Hepatocyte (in vitro differentiated cells): ENCODE measurements around the gene OAS3. TPM values are rescaled to one million over a fixed set of nuclear protein-coding genes. Genes with fewer than 3 reads are reported as not detected.

Source experiments
- DNase-seq: peaks from one replicate; pipeline ENCODE4 v3.0.0-alpha.2; 2016; ENCODE audit warnings: low spot score
- H2AFZ ChIP-seq: fragments of 200-600 bp; sonication (generic); 2 replicates; pipeline ENCODE4 v1.6.0; 2016; ENCODE audit warnings: antibody characterized with exemption, mild to moderate bottlenecking
- H3K27ac ChIP-seq: fragments of 200-600 bp; sonication (generic); 2 replicates; pipeline ENCODE4 v1.5.1; 2016; ENCODE audit warnings: mild to moderate bottlenecking
- H3K27me3 ChIP-seq: fragments of 200-600 bp; sonication (generic); 2 replicates; pipeline ENCODE4 v1.6.1; 2016
- H3K36me3 ChIP-seq: fragments of 200-600 bp; sonication (generic); replicated peaks from 2 replicates; pipeline ENCODE4 v1.5.1; 2016; ENCODE audit warnings: low read depth; ENCODE audit not compliant: insufficient read depth
- H3K4me1 ChIP-seq: fragments of 200-600 bp; sonication (generic); 2 replicates; pipeline ENCODE4 v1.5.1; 2016; ENCODE audit warnings: mild to moderate bottlenecking, moderate library complexity; ENCODE audit not compliant: insufficient read depth
- H3K4me2 ChIP-seq: fragments of 200-600 bp; sonication (generic); 2 replicates; pipeline ENCODE4 v1.6.0; 2016
- H3K4me3 ChIP-seq: fragments of 200-600 bp; sonication (generic); 2 replicates; pipeline ENCODE4 v1.5.1; 2016; ENCODE audit warnings: mild to moderate bottlenecking
- H3K79me2 ChIP-seq: fragments of 200-600 bp; sonication (generic); 2 replicates; pipeline ENCODE4 v1.6.0; 2017; ENCODE audit warnings: mild to moderate bottlenecking
- H3K9me2 ChIP-seq: fragments of 200-600 bp; sonication (generic); replicated peaks from 2 replicates; pipeline ENCODE4 v1.6.0; 2017; ENCODE audit warnings: mild to moderate bottlenecking; ENCODE audit not compliant: insufficient read depth
- H3K9me3 ChIP-seq: fragments of 200-600 bp; sonication (generic); 2 replicates; pipeline ENCODE4 v1.5.1; 2016; ENCODE audit warnings: low read depth, mild to moderate bottlenecking
- H4K20me1 ChIP-seq: fragments of 200-600 bp; sonication (generic); 2 replicates; pipeline ENCODE4 v1.6.0; 2016; ENCODE audit warnings: mild to moderate bottlenecking; ENCODE audit not compliant: insufficient read depth, poor library complexity, severe bottlenecking
- EZH2 ChIP-seq: fragments of 200-600 bp; sonication (generic); IDR thresholded peaks from 2 replicates; pipeline ENCODE4 v1.6.1; 2016; ENCODE audit warnings: antibody characterized with exemption, mild to moderate bottlenecking, borderline replicate concordance
- EZH2phosphoT487 ChIP-seq: fragments of 200-600 bp; sonication (generic); IDR thresholded peaks from one replicate; pipeline ENCODE4 v1.6.1; 2018; ENCODE audit warnings: antibody characterized with exemption, mild to moderate bottlenecking, low read depth, moderate library complexity; ENCODE audit not compliant: unreplicated experiment, severe bottlenecking
- WGBS: methylation state at CpG from one replicate; pipeline ENCODE4 v1.1.6; 2016; ENCODE audit warnings: low lambda C conversion rate; ENCODE audit errors: missing lambda C conversion rate; 5-methylcytosine and 5-hydroxymethylcytosine counted together
- polyA plus RNA-seq: library from polyadenylated mRNA; unstranded; fragments of >200 nt; fragmentation: Nextera tagmentation; extraction: Ambion mirVana; gene quantifications from 2 replicates; pipeline ENCODE4 v1.2.1, GENCODE V29; 2016
- total RNA-seq: library from RNA; depleted of rRNA; stranded (reverse); fragments of >200 nt; gene quantifications from 2 replicates; pipeline ENCODE4 v1.2.3, GENCODE V29; 2014
- TF ChIP-seq, protein P1 (sequence below): fragments of 200-600 bp; sonication (generic); IDR thresholded peaks from 2 replicates; pipeline ENCODE4 v1.5.1; 2016; ENCODE audit warnings: antibody characterized with exemption, mild to moderate bottlenecking; ENCODE audit not compliant: poor library complexity

Gene OAS3
- total and polyA plus RNA-seq, 2 experiments from 2014 or later, result 6.6 to 15.0 TPM

DNA sequence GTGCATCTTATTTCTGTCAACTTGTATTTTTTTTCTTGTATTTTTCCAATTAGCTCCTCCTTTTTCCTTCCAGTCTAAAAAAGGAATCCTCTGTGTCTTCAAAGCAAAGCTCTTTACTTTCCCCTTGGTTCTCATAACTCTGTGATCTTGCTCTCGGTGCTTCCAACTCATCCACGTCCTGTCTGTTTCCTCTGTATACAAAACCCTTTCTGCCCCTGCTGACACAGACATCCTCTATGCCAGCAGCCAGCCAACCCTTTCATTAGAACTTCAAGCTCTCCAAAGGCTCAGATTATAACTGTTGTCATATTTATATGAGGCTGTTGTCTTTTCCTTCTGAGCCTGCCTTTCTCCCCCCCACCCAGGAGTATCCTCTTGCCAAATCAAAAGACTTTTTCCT is 72.4 kb downstream of the OAS3 start:
- DNase-seq, result no peak
- no peak overlapping the region for H3K4me3 ChIP-seq
- TF ChIP-seq, protein P1, sequence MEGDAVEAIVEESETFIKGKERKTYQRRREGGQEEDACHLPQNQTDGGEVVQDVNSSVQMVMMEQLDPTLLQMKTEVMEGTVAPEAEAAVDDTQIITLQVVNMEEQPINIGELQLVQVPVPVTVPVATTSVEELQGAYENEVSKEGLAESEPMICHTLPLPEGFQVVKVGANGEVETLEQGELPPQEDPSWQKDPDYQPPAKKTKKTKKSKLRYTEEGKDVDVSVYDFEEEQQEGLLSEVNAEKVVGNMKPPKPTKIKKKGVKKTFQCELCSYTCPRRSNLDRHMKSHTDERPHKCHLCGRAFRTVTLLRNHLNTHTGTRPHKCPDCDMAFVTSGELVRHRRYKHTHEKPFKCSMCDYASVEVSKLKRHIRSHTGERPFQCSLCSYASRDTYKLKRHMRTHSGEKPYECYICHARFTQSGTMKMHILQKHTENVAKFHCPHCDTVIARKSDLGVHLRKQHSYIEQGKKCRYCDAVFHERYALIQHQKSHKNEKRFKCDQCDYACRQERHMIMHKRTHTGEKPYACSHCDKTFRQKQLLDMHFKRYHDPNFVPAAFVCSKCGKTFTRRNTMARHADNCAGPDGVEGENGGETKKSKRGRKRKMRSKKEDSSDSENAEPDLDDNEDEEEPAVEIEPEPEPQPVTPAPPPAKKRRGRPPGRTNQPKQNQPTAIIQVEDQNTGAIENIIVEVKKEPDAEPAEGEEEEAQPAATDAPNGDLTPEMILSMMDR, result no peak
- TF ChIP-seq EZH2, result no peak
- no peak for TF ChIP-seq EZH2phosphoT487
- no peaks in the 10 kb centered on the region for H4K20me1 ChIP-seq
- no peaks in the 10 kb centered on the region for H3K9me3 ChIP-seq
- peaks cover 8% of the 10 kb centered on the region for H3K27me3 ChIP-seq
- no peak overlapping the region for H3K27ac ChIP-seq
- H3K4me1 ChIP-seq, result no peaks in the 10 kb centered on the region
- no peak overlapping the region for H2AFZ ChIP-seq
- H3K9me2 ChIP-seq, result no peaks in the 10 kb centered on the region
- no peak overlapping the region for H3K4me2 ChIP-seq
- no peaks in the 10 kb centered on the region for H3K79me2 ChIP-seq
- no peaks in the 10 kb centered on the region for H3K36me3 ChIP-seq
- WGBS, result 70% methylated on average over 2 of the region's 2 CpGs

DNA sequence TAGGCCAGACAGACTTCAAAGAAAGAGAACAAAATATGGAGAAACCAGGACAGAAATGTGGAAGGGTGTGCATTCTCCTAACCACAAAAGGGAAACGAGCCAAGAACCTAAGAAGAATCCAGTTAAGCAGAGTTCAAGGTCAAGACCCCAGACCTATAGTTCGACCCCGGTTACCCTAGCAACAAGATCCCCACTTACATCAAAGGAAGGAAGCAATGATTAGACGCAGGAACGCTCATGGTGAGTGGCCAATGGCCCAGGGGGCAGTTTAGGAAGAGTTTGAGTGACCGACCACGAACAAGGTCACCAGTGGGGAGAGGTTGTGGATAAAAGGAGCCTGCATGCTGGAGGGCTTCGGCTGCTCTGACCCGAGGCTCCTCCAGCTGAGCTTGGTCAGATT is 76.3 kb downstream of the OAS3 start:
- no peaks in the 10 kb centered on the region for H4K20me1 ChIP-seq
- no peak overlapping the region for H3K4me3 ChIP-seq
- H3K4me1 ChIP-seq, result no peaks in the 10 kb centered on the region
- no peak overlapping the region for H3K27ac ChIP-seq
- 83% methylated on average over 9 of the region's 9 CpGs for WGBS
- H3K4me2 ChIP-seq, result no peak overlapping the region
- no peaks in the 10 kb centered on the region for H3K79me2 ChIP-seq
- H3K9me2 ChIP-seq, result no peaks in the 10 kb centered on the region
- TF ChIP-seq EZH2phosphoT487, result no peak
- TF ChIP-seq, protein P1, result no peak
- no peak for TF ChIP-seq EZH2
- no peaks in the 10 kb centered on the region for H3K9me3 ChIP-seq
- H2AFZ ChIP-seq, result no peak overlapping the region
- no peak for DNase-seq
- H3K27me3 ChIP-seq, result no peaks in the 10 kb centered on the region
- no peaks in the 10 kb centered on the region for H3K36me3 ChIP-seq

DNA sequence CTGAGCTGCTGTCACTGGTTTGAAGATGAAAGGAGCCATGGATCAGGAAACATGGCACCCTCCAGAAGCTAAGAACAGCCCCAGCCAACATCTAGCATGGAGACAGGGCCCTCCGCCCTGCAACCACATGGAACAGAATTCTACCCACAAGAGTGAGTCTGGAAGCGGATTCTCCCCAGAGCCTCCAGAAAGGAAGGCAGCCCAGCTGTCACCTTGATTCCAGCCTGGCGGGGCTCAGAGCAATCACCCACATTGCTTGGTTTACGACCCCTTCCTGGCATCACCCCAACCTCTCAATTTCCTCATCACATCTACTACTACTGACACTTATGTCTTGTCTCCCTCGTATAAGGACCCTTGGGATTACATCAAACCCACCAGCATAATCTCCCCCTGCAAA is 78.5 kb downstream of the OAS3 start:
- WGBS, result 87% methylated on average over 5 of the region's 5 CpGs

More for the DNA sequence above, 78.5 kb downstream of the OAS3 start:
- no peak overlapping the region for H2AFZ ChIP-seq
- H4K20me1 ChIP-seq, result no peaks in the 10 kb centered on the region
- no peak for DNase-seq
- no peaks in the 10 kb centered on the region for H3K4me1 ChIP-seq
- H3K9me3 ChIP-seq, result no peaks in the 10 kb centered on the region
- H3K9me2 ChIP-seq, result no peaks in the 10 kb centered on the region
- no peaks in the 10 kb centered on the region for H3K36me3 ChIP-seq
- peaks cover 8% of the 10 kb centered on the region for H3K27me3 ChIP-seq
- no peaks in the 10 kb centered on the region for H3K79me2 ChIP-seq
- H3K4me3 ChIP-seq, result no peak overlapping the region
- H3K4me2 ChIP-seq, result no peak overlapping the region
- TF ChIP-seq EZH2phosphoT487, result no peak
- TF ChIP-seq, protein P1, result no peak
- no peak for TF ChIP-seq EZH2
- no peak overlapping the region for H3K27ac ChIP-seq
